HG03439 (cell line): Measurements from ENCODE around the gene ETFRF1.

Experiments used
- ATAC-seq: cut with Tn5 transposase; IDR thresholded peaks from one replicate; pipeline ENCODE4 v1.9.1; 2021; ENCODE audit warnings: mild to moderate bottlenecking, moderate library complexity; ENCODE audit not compliant: unreplicated experiment

Gene ETFRF1

GRCh38 chr12:25208554-25208953 lies 13.5 kb downstream of the ETFRF1 start:
- no peak for ATAC-seq

- ATAC-seq = no peak
These were observed 18.3 kb downstream of the ETFRF1 start for GRCh38 chr12:25213338-25213737.

- no peak for ATAC-seq
These were observed 41.2 kb downstream of the ETFRF1 start for GRCh38 chr12:25236190-25236589.

- ATAC-seq = no peak
These were observed 41.6 kb downstream of the ETFRF1 start for GRCh38 chr12:25236626-25237025.

- ATAC-seq = no peak
These were observed 46.4 kb downstream of the ETFRF1 start for GRCh38 chr12:25241167-25242020.

- ATAC-seq = no peak
These were observed 48.1 kb downstream of the ETFRF1 start for GRCh38 chr12:25242981-25243679.

- ATAC-seq = no peak
These were observed 48.6 kb downstream of the ETFRF1 start for GRCh38 chr12:25243680-25243990.

GRCh38 chr12:25245491-25245890 lies 50.5 kb downstream of the ETFRF1 start:
- ATAC-seq = no peak

GRCh38 chr12:25248137-25248536 lies 53.1 kb downstream of the ETFRF1 start:
- no peak for ATAC-seq

GRCh38 chr12:25248732-25249131 lies 53.7 kb downstream of the ETFRF1 start:
- ATAC-seq = no peak

- peak; percentile 38 for ATAC-seq
These were observed 55.1 kb downstream of the ETFRF1 start for GRCh38 chr12:25249931-25250738.

- peak; percentile 82 for ATAC-seq
These were observed 56.0 kb downstream of the ETFRF1 start, which contains the start of gene KRAS for GRCh38 chr12:25250744-25251730. Gene KRAS (minus strand): TSS chr12:25250929.

GRCh38 chr12:25251769-25252168 lies 56.7 kb downstream of the ETFRF1 start:
- ATAC-seq = no peak

GRCh38 chr12:25252946-25253345 lies 57.9 kb downstream of the ETFRF1 start:
- no peak for ATAC-seq

GRCh38 chr12:25253371-25254068 lies 58.5 kb downstream of the ETFRF1 start:
- ATAC-seq = no peak

GRCh38 chr12:25254271-25254880 lies 59.3 kb downstream of the ETFRF1 start:
- no peak for ATAC-seq
